ENCODE data around the gene TMOD3. TPM values are rescaled to one million over a fixed set of nuclear protein-coding genes. Genes with fewer than 3 reads are reported as not detected.

Gene TMOD3
- total RNA-seq, 1 donor from 2014 or later = 76.2 TPM

DNA sequence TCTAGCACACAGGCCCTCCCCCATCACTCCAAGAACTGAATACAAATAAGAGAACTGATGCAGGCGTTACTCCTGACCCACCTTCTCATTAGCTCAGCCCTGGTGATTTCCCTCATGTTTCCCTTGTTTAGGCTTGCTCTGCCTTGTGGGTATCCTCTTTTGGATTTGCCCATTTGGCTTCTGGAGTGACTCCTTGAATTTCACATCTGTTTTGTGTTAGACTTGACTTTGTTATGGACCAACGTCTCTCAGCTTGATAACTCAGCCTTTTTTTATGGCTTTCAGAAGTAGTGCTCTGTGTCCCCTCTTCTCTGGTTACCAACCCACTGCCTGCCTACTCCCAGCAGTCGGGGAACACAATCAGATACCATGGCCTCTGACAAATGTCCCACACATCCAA lies 11.3 kb upstream of the TMOD3 start:
- FAIRE-seq (no peak), DNase-seq (ENCODE audit: low spot score in 2 of 2) (no peak)

DNA sequence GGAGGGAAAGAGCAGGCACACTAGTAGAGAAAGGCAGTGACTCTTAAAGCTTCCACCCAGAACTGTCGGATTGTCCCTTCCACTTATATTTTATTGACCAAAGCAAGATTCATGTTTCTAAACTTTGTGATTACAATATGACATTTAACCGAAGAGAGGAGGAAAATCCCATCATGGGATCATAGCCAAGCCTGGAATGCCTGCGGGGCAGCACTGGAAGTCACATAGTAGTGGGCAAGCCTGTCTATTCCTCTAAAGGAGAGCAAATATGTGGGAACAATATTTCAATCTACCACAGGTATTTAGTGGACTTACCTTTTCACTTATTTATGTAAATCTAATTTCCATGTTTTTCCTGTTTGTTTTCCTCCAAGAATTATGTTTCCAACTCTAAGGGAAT lies 3.8 kb upstream of the TMOD3 start:
- DNase-seq (ENCODE audit: low spot score in 2 of 2) (no peak), FAIRE-seq (no peak)

DNA sequence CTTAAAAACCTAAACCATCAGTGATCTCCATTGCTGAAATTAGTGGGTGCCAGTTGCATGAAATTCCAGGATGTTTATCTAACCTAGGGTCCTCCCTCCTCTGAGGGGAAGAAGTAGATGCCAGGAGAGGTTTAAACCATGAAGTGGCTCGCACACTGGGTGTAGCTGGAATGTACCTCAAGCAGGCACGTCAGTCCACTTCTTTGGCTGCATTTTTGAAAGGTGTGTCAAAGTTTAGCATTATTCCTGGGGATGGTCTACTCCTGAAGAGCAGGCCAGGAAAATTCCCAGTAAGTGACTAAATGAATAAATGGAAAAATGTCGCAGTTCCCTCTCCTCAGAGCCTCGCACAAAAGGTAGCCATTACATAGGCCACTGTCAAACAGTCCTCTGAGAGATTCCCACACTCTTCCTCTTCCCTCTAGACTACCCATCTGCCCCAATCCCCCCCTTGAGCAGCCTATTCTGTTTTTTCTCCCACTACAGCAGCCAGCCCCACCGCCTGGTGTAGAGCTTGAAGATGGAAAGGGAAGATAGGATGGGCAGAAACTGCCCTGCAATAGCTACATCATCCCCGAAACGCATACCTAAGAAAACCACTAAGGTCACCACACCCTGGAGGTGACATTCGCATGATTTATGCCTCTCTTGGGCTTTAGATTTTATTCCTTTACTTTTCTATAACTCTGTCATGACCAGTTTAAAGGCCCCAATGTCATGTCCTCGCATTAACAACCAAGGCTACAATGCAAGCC lies 655 bp upstream of the TMOD3 start:
- no peak for FAIRE-seq
- DNase-seq (ENCODE audit: low spot score in 2 of 2) = no peak

DNA sequence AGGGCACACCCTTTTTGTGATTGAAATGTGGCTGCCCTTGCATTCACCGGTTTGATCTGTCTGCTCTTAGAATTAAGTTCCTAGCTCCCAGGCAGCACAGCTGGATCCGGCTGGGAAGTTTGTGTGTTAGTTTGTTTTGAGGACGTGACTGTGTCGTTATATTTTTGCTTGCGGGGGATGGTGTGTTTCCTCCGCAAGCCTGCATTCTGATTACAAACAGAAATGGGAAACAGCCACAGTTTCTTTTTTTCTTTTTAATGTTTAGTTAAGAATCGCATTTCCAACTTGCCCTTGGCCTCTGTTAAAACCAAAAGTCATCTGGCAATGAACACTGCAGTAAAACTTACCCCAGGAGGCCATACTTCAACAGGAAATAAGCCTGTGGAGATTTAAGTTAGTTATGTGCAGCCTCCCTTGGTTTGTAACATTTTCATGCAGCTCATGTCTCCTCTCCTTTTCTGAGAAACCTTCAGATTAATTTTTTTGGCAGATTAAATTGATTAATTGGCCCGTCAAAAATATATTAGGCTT lies 888 bp downstream of the TMOD3 start:
- DNase-seq (ENCODE audit: low spot score in 2 of 2) (no peak), FAIRE-seq (no peak)

DNA sequence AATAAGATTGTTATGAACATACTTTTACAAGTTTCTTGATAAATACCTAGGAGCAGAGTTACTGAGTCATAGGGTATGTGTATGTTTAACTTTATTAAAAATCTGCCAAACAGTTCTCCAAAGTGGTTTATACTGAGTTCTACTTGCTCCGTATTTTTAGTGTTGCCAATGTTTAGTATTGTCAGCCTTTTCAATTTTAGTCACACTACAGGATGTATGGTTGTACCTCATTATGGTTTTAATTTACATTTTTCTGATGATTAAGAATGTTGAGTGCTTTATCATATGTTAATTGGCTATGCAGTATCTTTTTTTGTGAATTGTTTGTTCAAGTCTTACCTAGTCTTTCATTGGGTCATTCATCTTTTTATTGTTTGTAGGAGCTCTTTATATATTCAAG lies 4.3 kb downstream of the TMOD3 start:
- no peak for DNase-seq (ENCODE audit: low spot score in 2 of 2)
- no peak for FAIRE-seq

DNA sequence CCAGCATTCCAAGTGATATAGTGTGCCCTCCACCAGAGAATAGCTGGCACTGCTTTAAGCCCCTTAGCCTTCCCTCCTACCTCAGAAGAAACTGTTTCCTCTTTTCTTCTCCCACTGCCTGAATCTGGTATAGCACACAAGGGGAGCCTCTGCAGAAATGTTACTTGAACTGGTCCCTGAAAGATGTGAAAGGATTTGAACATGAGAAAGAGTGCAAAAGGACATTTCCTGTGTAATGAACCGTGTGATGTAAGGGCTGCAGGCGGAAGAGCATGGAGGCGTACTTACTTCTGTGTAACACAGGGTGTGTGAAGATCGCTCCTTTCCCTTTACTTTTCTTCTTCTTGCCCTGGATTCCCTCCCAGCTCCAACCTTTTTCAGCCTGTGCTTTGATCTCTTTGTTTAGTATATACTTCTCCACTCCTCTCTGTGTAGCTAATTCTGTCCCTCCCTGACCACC lies 8.4 kb downstream of the TMOD3 start:
- DNase-seq (ENCODE audit: low spot score in 2 of 2) (no peak), FAIRE-seq (no peak)

DNA sequence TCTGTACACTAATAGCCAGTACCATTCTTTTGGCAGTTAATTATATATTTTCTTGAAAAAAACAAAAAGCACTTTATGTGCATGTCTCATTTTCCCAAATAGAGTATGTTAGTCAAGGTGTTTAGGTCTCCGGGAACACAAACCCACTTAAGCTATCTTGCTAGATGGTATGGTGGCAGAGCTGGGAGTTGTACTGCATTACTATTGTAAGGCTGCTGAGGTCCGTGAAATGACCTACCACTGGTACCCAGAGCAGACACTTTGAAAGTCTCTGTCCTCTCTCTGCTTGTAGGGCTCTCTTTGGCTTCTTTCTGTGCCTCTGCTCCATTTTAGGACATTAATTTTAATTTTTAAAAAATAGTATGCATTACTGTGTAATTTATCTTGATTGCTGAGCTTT lies 8.8 kb downstream of the TMOD3 start:
- FAIRE-seq (no peak), DNase-seq (ENCODE audit: low spot score in 2 of 2) (no peak)

DNA sequence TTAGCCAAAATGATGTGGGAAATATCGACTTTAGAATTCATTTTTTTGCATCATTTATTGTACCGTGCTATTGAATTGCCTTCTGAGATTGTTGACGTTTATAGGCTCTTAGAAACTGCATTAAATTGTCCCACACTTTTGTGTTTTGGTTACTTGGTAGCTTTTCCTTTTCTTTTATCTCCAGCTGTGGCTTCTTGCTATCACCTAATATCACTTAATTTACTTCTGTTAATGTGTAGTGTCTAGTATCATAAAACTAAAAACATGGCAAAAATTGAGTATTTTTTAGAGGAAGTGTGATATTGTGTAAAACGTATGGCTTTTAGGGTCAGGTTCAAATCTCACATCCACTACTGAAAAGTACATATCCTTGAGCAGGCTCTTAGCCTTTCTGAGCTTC lies 11.2 kb downstream of the TMOD3 start:
- FAIRE-seq (no peak), DNase-seq (ENCODE audit: low spot score in 2 of 2) (no peak)

DNA sequence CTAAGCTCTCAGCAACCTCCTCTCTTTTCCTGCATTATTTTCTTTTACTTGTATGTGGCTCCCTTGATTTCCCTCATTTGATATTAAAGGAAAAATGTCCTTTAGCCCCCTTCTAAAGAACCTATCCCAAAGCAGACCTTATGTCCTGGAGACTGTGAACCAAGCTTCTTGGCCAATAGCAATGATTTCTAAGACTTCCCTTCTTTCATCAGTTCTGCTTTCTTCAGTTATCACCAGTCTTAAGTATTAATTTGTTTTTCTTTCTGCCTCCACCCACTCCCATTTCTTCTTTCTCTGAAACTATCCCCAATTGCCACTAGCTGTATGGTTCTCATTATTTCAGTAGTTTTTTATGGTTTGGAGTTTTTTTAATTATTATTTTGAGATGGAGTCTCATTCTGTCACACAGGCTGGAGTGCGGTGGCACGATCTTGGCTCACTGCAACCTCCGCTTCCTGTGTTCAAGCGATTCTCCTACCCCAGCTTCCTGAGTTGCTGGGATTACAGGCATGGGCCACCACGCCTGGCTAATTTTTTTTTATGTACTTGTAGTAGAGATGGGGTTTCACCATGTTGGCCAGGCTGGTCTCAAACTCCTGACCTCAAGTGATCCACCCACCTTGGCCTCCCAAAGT lies 12.1 kb downstream of the TMOD3 start:
- DNase-seq (ENCODE audit: low spot score in 2 of 2) (no peak), FAIRE-seq (no peak)

DNA sequence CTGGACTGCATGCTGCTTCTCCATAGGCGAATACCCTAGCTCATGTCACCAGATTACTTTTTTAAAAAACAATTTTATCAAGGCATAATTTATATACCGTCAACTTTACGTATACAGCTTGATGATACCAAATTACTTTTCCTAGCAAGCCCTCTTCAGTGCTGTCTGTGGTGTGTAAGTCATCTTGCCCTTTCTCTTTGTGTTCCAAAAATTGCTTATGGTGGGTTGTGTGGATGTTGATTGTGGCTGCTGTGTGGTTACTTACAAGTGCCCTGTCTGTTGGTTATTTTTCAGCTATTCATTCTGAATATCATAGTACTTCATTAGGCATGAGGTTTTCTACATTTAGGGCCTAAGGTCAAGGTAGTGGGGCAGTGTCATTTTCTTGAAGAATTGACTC lies 12.8 kb downstream of the TMOD3 start:
- FAIRE-seq (no peak), DNase-seq (ENCODE audit: low spot score in 2 of 2) (no peak)

DNA sequence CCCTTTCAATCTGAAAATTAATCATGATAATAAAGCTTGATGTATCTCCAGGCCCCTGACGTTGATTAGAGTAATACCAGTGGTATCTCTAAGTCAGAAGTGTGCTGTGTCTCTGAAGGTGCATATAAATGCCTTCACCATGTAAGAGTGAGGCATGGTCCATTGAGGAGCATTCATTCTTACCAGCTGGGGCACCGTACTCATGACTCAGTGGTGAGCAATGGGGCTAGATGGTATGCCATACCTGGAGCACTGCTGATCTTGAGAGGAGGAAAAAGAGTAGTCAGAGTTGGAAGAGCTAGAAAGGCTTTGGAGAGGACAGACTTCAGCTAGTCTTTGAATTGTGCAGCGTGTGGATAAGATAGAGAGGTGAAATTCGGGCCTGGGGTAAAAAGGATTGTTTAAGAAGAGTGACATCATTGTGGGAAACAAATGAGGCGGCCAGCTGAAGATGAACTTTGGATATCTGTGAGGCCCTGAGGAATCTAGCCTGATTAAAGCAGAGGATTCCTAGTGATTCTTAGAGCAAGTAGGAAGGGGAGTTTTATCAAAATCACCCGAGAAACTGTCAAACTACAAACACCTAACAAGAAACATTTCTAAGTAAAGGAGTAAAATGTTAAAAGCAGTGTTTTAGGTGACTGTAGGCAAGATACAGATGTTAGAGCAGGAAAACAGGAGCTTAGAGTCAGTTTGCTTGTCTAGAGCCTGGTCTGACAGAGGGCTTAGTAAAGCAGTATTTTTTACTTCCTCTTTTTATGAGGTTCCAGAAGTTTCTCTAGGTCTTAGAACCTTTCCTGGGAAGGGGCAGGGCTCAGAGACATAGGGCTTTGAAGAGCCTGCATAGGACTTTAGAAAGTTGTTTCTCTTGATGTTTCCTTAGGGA lies 13.6 kb downstream of the TMOD3 start:
- no peak for FAIRE-seq
- no peak for DNase-seq (ENCODE audit: low spot score in 2 of 2)

DNA sequence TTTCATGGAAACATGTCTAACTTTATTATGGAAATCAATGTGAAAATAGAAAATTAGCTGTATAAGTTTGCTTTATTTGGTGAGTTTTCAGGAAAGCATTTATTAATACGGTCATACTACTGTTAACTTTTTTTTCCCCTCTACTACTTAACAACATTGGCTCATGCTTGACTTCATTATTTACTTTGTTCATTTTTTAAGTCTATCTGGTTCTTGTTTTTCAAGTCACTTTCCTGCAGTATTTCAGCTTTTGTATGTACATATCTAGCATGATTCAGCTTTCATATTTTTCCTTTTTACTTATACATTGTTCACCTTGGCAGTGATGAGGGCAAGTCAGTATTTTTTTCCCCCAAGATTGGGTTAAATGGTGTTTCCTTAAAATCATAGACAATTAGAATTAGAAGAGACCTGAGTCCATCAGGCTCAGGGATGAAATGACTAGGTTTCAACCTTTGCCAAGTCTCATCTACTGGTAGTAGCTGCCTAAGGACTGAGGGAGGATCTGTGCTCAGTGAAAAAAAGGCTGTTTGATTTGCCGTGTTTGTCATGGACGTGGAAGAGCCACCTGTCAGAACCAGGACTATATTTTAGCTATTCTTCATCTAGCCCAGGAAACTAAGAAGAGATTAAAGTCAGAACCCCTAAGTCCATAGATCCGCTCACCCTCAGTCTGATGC lies 15.4 kb downstream of the TMOD3 start:
- DNase-seq (ENCODE audit: low spot score in 2 of 2) (no peak), FAIRE-seq (no peak)

DNA sequence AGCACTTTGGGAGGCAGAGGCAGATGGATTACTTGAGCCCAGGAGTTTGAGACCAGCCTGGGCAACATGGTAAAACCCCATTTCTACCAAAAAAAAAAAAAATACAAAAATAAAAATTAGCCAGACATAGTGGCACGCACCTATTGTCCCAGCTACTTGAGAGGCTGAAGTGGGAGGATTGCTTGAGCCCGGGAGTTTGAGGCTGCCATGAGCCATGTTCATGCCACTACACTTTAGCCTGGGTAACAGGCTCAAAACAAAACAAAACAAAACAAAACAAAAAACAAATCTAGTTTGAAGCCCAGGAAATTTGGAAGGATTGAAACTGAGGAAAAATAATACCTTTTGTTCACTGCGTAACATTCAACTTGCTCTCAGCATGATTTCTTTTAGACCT lies 16.6 kb downstream of the TMOD3 start:
- DNase-seq (ENCODE audit: low spot score in 2 of 2) = no peak
- FAIRE-seq = no peak

DNA sequence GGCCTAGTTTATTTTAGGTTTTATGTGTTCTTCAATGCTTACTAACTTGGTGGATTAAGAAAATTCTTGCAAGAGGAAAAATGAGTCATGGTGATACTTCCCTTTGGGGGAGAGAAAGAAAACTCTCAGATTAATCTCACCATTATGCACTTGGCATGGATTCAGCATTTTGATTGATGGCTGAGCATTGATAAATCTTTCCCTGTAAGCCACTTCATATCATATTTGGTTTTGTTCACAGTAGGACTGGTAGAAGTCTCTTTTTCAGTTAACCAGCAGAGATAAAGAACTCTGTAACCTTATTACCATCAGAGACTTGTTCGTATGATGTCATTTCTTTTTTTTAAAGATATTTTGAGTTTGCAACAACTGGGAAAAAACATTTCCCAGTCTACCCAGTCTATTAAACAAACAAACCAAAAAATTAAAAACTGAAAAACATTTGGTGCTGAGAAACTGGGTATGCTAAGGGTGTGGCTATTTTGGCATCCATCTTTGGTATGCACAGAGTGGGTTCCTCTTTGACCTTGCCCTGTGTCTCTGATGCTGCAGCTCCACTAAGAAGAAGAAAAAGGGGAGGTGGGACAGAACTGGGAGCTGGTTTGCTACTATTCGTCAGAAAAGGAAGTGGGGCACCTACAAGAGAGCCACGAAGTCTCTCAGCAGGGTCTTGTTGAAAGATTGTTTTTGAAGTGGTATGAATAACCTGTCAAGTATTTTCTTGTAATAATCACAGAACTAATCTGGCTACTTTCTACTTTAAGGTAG lies 17.2 kb downstream of the TMOD3 start:
- no peak for FAIRE-seq
- DNase-seq (ENCODE audit: low spot score in 2 of 2) = no peak

DNA sequence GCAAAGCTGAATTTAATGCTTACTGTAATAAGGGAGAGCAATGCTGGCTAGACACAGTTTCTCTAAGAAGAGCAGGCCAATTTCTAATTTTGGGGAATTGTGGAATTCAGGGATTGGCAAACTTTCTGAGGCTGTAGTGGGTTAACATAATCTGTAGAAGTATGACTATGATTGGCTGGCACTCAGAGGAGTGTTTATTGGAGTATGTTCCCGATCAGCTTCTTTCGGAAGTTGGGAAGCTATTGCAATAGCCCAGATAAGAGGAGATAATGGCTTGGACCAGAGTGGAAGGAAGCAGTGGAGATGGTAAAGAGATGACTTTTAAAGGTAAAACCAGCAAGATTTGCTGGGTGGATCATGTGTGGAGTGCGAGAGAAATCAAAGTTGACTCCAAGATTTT lies 19.4 kb downstream of the TMOD3 start:
- FAIRE-seq = no peak
- DNase-seq (ENCODE audit: low spot score in 2 of 2) = no peak

DNA sequence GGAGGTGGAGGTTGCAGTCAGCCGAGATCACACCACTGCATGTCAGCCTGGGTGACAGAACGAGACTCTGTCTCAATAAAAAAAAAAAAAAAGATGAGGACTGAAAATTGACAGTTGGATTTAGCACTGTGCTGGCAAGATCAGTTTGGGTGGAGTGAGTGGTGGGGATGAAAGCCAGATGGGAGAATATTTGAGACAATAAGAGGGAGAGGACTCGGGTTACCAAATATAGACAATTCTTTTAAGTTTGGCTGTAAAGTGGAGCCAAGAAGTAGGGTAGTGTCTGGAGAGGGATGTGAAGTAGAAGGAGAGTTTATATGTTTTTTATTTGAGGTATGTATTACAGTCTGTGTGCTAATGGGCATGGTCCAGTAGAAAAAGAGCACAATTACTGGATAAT lies 20.4 kb downstream of the TMOD3 start:
- DNase-seq (ENCODE audit: low spot score in 2 of 2) = no peak
- FAIRE-seq = no peak

DNA sequence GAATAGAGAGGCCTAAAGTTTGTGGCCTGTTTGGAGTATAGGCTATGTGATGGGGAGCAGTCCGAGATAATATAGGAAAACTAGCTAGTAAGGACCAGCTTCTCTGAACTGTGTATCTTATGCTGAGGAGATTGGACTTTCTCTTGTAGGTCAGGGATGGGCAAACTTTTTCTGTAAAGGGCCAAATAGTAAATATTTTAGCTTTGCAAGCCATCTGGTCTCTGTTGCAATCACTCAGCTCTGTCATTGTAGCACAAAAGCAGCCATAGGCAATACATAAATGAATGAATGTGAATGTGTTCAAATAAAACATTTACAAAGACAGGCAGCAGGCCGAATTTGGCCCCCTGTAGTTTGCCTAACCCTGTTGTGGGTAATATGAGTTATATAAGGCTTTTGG lies 24.5 kb downstream of the TMOD3 start:
- FAIRE-seq (no peak), DNase-seq (ENCODE audit: low spot score in 2 of 2) (no peak)

DNA sequence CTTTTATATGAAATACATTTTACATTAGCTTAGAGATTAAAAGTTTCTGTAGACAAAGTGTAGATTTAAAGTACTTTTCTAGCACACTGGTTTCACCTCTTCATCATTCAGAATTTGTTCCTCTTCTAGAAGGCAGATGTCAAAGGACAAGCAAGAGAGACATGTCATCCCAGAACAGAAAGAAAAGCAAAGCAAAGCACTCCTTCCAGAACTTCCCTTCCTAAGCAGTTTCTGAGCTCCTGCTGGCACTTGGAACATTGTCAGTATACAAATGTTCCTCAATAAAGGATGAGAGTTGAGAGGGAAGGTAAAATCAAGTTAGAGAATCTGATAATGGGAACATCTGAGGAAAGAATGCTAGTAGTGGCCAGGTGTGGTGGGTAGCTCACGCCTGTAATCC lies 26.2 kb downstream of the TMOD3 start:
- DNase-seq (ENCODE audit: low spot score in 2 of 2) (no peak), FAIRE-seq (no peak)

DNA sequence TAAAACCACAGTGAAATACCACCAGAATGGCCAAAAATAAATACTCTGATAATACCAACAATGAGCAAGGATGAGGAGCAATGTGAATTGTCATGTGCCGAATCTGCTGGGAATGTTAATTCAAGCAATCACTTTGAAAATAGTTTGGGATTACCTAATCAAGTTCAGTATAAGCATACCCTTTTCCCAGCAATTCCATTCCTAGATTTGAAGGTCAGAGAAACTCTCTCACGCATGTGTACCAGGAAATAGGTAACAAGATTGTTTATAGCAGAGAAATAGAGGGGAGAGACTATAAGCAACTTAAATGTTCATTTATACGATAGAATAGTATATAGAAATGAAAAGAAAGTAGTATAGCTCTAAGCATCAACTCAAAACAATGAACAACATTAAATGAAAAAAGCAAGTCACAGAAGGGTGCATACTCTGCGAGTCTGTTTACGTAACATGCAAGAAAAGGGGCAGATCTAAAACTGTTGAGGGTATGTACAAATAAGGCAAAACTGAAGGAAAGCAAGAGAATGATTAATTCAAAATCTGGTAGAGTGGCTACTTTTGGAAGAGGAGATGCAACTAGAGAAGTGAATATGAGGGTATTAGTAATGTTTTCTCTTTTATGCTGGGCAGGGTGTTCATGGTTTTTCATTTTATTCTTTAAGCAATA lies 27.4 kb downstream of the TMOD3 start:
- FAIRE-seq (no peak), DNase-seq (ENCODE audit: low spot score in 2 of 2) (no peak)

Data from frontal cortex (tissue), 4 donors.